Measurements from ENCODE around the gene PLCB3. TPM values are rescaled to one million over a fixed set of nuclear protein-coding genes. Genes with fewer than 3 reads are reported as not detected.

PLCB3 gene
- total RNA-seq, 1 experiment from 2014 or later = 80.2 TPM

DNA sequence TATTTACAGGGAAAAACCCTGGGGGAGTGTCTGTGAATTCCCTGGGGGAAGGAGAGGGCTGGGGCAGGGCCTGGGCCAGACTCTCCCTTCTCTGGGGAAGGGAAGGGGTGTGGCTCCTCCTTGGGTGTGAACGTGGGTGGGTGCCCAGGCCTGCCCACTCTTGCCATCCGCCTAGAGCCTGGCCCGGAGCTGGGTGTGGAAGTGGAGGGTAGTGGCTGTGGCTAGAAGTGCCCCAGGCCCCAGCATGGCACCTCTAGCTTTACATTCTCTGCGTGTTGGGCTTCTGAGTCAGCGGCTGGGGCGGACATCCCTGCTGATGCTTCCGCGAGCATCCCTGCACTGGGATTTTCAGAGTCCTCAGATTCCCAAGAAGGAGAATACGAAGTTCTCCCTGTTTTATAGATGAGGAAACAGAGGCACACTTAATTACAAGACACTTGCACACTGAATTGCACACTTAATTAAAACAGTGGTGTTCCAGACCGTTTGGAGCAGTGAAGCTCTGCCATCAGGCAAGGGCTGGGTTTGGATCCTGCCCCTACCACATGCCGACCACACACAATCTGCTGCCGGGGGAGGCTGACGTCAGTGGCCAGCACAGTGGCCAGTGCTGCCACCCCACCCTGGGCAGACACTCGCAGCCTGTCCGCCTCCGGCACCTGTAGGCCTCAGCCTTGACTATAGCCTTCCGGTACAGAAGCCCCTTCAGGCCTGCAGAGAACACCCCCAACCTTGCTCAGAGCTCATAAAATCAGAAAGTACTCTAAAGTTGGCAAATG is 25.5 kb downstream of the PLCB3 start:
- H4K20me1 ChIP-seq (ENCODE audit: control insufficient read depth, insufficient read depth, insufficient read length) = peaks cover 2% of the 10 kb centered on the region
- H3K27ac ChIP-seq (ENCODE audit: insufficient read length, low read depth, low read length) = no peak overlapping the region
- H3K27me3 ChIP-seq (ENCODE audit: insufficient read depth, low read length) = no peaks in the 10 kb centered on the region
- H3K4me2 ChIP-seq (ENCODE audit: insufficient read depth, insufficient read length, low read length) = no peak overlapping the region
- WGBS (ENCODE audit: extremely low coverage, insufficient read length, low lambda C conversion rate) = no CpG with 5 or more reads among the region's 17 CpGs
- H2BK20ac ChIP-seq (ENCODE audit: low read depth, low read length, poor library complexity, severe bottlenecking) = no peak overlapping the region
- peaks cover under 1% of the 10 kb centered on the region for H3K23me2 ChIP-seq (ENCODE audit: insufficient read length, low read depth, low read length, poor library complexity, severe bottlenecking)
- no peaks in the 10 kb centered on the region for H3K4me1 ChIP-seq (ENCODE audit: insufficient read depth, low read length)
- H3K9me3 ChIP-seq (ENCODE audit: control insufficient read depth, low read depth, low read length) = no peaks in the 10 kb centered on the region
- H3K4ac ChIP-seq (ENCODE audit: low read depth, low read length) = no peak overlapping the region
- H3K23ac ChIP-seq (ENCODE audit: insufficient read length, low read depth, low read length) = no peak overlapping the region
- H2BK12ac ChIP-seq (ENCODE audit: insufficient read length, low read depth, low read length) = no peak overlapping the region
- no peak overlapping the region for H3K18ac ChIP-seq (ENCODE audit: insufficient read length, low read depth, low read length)
- peaks cover 0 to 16% (median 15%) of the 10 kb centered on the region in 3 experiments; a peak in 5 of 7 replicates for H3K36me3 Mint-ChIP-seq (ENCODE audit: insufficient read depth in 1 of 3, low read depth in 3 of 3)
- H3K9ac ChIP-seq (ENCODE audit: extremely low read depth, insufficient read length, low read length) = no peak overlapping the region
- H3K27ac Mint-ChIP-seq = no peak overlapping the region
- H3K79me2 ChIP-seq (ENCODE audit: insufficient read depth, low read length) = no peaks in the 10 kb centered on the region
- H4K8ac ChIP-seq (replicated peaks; ENCODE audit: insufficient read length, low read depth, low read length) = no peak overlapping the region
- H4K91ac ChIP-seq (ENCODE audit: insufficient read length, low read depth, low read length) = no peak overlapping the region
- no peak overlapping the region for H2BK5ac ChIP-seq (ENCODE audit: insufficient read length, low read length)
- no peak overlapping the region for H3K14ac ChIP-seq (ENCODE audit: insufficient read depth, low read length)
- H2BK120ac ChIP-seq (ENCODE audit: low read depth, low read length, poor library complexity, severe bottlenecking) = no peak overlapping the region
- H2BK15ac ChIP-seq (ENCODE audit: low read depth, low read length) = no peak overlapping the region
- no peaks in the 10 kb centered on the region for H3K9me3 Mint-ChIP-seq
- peaks cover 10 to 15% of the 10 kb centered on the region in 2 experiments for H3K4me1 Mint-ChIP-seq
- H4K5ac ChIP-seq (ENCODE audit: insufficient read length, low read depth, low read length) = no peak overlapping the region
- TF ChIP-seq CTCF (conservative IDR thresholded peaks at IDR 0.05) = no peak
- no peak overlapping the region for H3K56ac ChIP-seq (ENCODE audit: insufficient read length, low read depth, low read length)
- no peaks in the 10 kb centered on the region; the same call in none of the 2 replicates for H3K27me3 Mint-ChIP-seq (ENCODE audit: low read depth)
- no peak overlapping the region for H2AK5ac ChIP-seq (ENCODE audit: insufficient read length, low read length)
- no peak overlapping the region for H2AFZ ChIP-seq (ENCODE audit: low read length)
- no peak for DNase-seq
- no peak overlapping the region for H3K4me3 Mint-ChIP-seq
- H3K79me1 ChIP-seq (ENCODE audit: insufficient read depth, low read depth, low read length, poor library complexity, severe bottlenecking) = no peaks in the 10 kb centered on the region
- H3T11ph ChIP-seq (ENCODE audit: low read length) = no peak overlapping the region

Measured in H9 (cell line).